GM23338 (cell line): ENCODE measurements around the gene WTIP. TPM values are rescaled to one million over a fixed set of nuclear protein-coding genes. Genes with fewer than 3 reads are reported as not detected.
"Not testable (repeated sequence)": the region's sequence is repeated elsewhere in the genome, so short reads cannot be mapped to it uniquely, and the experiment has no call there.

ENCODE experiments used
- ATAC-seq: fragments of 200-7000 bp; cut with Tn5 transposase; 3 replicates; pipeline ENCODE4 v1.9.1; 2020
- DNase-seq: peaks from one replicate; pipeline ENCODE4 v3.0.0-alpha.2; 2015; ENCODE audit warnings: low spot score
- H2AFZ ChIP-seq: fragments of 200-600 bp; sonication (generic); 2 replicates; pipeline ENCODE4 v1.8.0; 2016; ENCODE audit warnings: antibody characterized with exemption, mild to moderate bottlenecking, moderate library complexity
- H3F3A ChIP-seq: fragments of 200-600 bp; sonication (generic); replicated peaks from 2 replicates; pipeline ENCODE4 v1.8.0; 2017; ENCODE audit warnings: antibody characterized with exemption, mixed run types, low read depth
- H3K27ac ChIP-seq: fragments of 200-600 bp; sonication (generic); 2 replicates; pipeline ENCODE4 v1.6.1; 2016; ENCODE audit warnings: low read depth
- H3K27me3 ChIP-seq: fragments of 200-600 bp; sonication (generic); 2 replicates; pipeline ENCODE4 v1.8.0; 2016; ENCODE audit warnings: mild to moderate bottlenecking, mixed run types, moderate library complexity; ENCODE audit not compliant: insufficient read depth
- H3K36me3 ChIP-seq: fragments of 200-600 bp; sonication (generic); 2 replicates; pipeline ENCODE4 v1.8.0; 2016; ENCODE audit warnings: mild to moderate bottlenecking; ENCODE audit not compliant: insufficient read depth
- H3K4me1 ChIP-seq: fragments of 200-600 bp; sonication (generic); 2 replicates; pipeline ENCODE4 v1.8.0; 2016; ENCODE audit warnings: mild to moderate bottlenecking, moderate library complexity; ENCODE audit not compliant: insufficient read depth
- H3K4me2 ChIP-seq: fragments of 200-600 bp; sonication (generic); 2 replicates; pipeline ENCODE4 v1.7.1; 2017; ENCODE audit warnings: mixed run types
- H3K4me3 ChIP-seq: fragments of 200-600 bp; sonication (generic); 2 replicates; pipeline ENCODE4 v1.6.1; 2016; ENCODE audit warnings: mixed run types
- H3K79me2 ChIP-seq: fragments of 200-600 bp; sonication (generic); replicated peaks from 2 replicates; pipeline ENCODE4 v1.8.0; 2017; ENCODE audit warnings: mild to moderate bottlenecking; ENCODE audit not compliant: insufficient read depth
- H3K9me2 ChIP-seq: fragments of 200-600 bp; sonication (generic); 2 replicates; pipeline ENCODE4 v1.8.0; 2017; ENCODE audit not compliant: insufficient read depth
- H4K20me1 ChIP-seq: fragments of 200-600 bp; sonication (generic); replicated peaks from 2 replicates; pipeline ENCODE4 v1.8.0; 2017; ENCODE audit warnings: mild to moderate bottlenecking; ENCODE audit not compliant: insufficient read depth
- H3K27ac Mint-ChIP-seq: 2 replicates; pipeline ENCODE4 v1.8.0; 2020; ENCODE audit warnings: inconsistent platforms, mild to moderate bottlenecking, moderate library complexity, mixed read lengths
- H3K27me3 Mint-ChIP-seq: 3 replicates; pipeline ENCODE4 v1.8.0; 2022; ENCODE audit warnings: low read depth, mild to moderate bottlenecking, moderate library complexity, mixed read lengths, inconsistent platforms; ENCODE audit not compliant: insufficient read depth, poor library complexity
- H3K36me3 Mint-ChIP-seq: 3 replicates; pipeline ENCODE4 v1.8.0; 2021; ENCODE audit warnings: low read depth, mild to moderate bottlenecking, inconsistent platforms, moderate library complexity, mixed read lengths
- H3K4me1 Mint-ChIP-seq: 3 replicates; pipeline ENCODE4 v1.8.0; 2020; ENCODE audit warnings: mild to moderate bottlenecking, inconsistent platforms, mixed read lengths
- H3K4me3 Mint-ChIP-seq: 3 replicates; pipeline ENCODE4 v1.8.0; 2021; ENCODE audit warnings: moderate library complexity, mild to moderate bottlenecking, inconsistent platforms, mixed read lengths
- H3K9me3 Mint-ChIP-seq: 3 replicates; pipeline ENCODE4 v1.8.0; 2020; ENCODE audit warnings: moderate library complexity, mild to moderate bottlenecking, inconsistent platforms, mixed read lengths
- CREB1 ChIP-seq: fragments of 250-450 bp; sonication (Bioruptor Pico); IDR thresholded peaks from 2 replicates; pipeline ENCODE4 v1.5.0; 2020; ENCODE audit warnings: low read depth, mild to moderate bottlenecking, moderate library complexity
- CTCF ChIP-seq, 2 experiments: fragments of 200-600 bp in 1 of 2; sonication (generic) in 1 of 2; conservative IDR thresholded peaks; 2 replicates each; pipeline versions ENCODE4 v1.5.1 to v1.6.1; 2016 to 2017; ENCODE audit warnings: antibody characterized with exemption in 2 of 2, low read depth in 2 of 2, mild to moderate bottlenecking in 2 of 2, moderate library complexity in 1 of 2
- EZH2 ChIP-seq: fragments of 200-600 bp; sonication (generic); IDR thresholded peaks from one replicate; pipeline ENCODE4 v1.8.0; 2017; ENCODE audit warnings: antibody characterized with exemption, mild to moderate bottlenecking, low read depth; ENCODE audit not compliant: unreplicated experiment
- EZH2phosphoT487 ChIP-seq: fragments of 200-600 bp; sonication (generic); IDR thresholded peaks from one replicate; pipeline ENCODE4 v1.8.1; 2018; ENCODE audit warnings: antibody characterized with exemption; ENCODE audit not compliant: unreplicated experiment
- REST ChIP-seq: IDR thresholded peaks from one replicate; pipeline ENCODE4 v1.6.1; 2018; ENCODE audit warnings: antibody characterized with exemption; ENCODE audit not compliant: unreplicated experiment
- STAT1 ChIP-seq: IDR thresholded peaks from one replicate; pipeline ENCODE4 v1.6.1; 2016; ENCODE audit warnings: antibody characterized with exemption; ENCODE audit not compliant: unreplicated experiment
- ZNF114 ChIP-seq: fragments of 250-450 bp; sonication (Bioruptor Pico); IDR thresholded peaks from 2 replicates; pipeline ENCODE4 v1.5.0; 2020; ENCODE audit warnings: mild to moderate bottlenecking, moderate library complexity
- ZNF331 ChIP-seq: fragments of 250-450 bp; sonication (Bioruptor Pico); IDR thresholded peaks from 2 replicates; pipeline ENCODE4 v1.5.0; 2020; ENCODE audit warnings: low read depth, mild to moderate bottlenecking, moderate library complexity
- polyA plus RNA-seq: library from polyadenylated mRNA; unstranded; fragments of >200 nt; fragmentation: Nextera tagmentation; extraction: Ambion mirVana; gene quantifications from 2 replicates; pipeline ENCODE4 v1.2.1, GENCODE V29; 2016
- total RNA-seq: library from RNA; depleted of rRNA; stranded (reverse); fragments of >200 nt; shearing (Covaris generic); gene quantifications from 2 replicates; pipeline ENCODE4 v1.2.3, GENCODE V29; 2014
- TF ChIP-seq, protein P1 (sequence below): IDR thresholded peaks from 2 replicates; pipeline ENCODE4 v1.6.1; 2016; ENCODE audit warnings: antibody characterized with exemption

Gene WTIP
- total and polyA plus RNA-seq, 2 experiments from 2014 or later: 0.47 to 8.9 TPM

- Histone ChIP-seq H3K27ac (no peak overlapping the region), H3K4me1 (no peaks in the 10 kb centered on the region), H3K4me2 (no peak overlapping the region), H3K36me3 (peaks cover 63% of the 10 kb centered on the region), H3K4me3 (no peak overlapping the region), H2AFZ (no peak overlapping the region), H3K27me3 (no peaks in the 10 kb centered on the region), H3K9me2 (no peaks in the 10 kb centered on the region), H3K79me2 (peaks cover 12% of the 10 kb centered on the region; the same call in 1 of the 2 replicates), H3F3A (peaks cover 13% of the 10 kb centered on the region; the same call in 1 of the 2 replicates), H4K20me1 (peaks cover 32% of the 10 kb centered on the region)
- no peak for TF ChIP-seq ZNF114
- no peak for TF ChIP-seq CTCF (conservative IDR thresholded peaks at IDR 0.05; ENCODE audit: low read depth in 2 of 2)
- no peak for TF ChIP-seq ZNF331 (CRISPR knock-in tag)
- TF ChIP-seq CREB1 (CRISPR knock-in tag): no peak
- TF ChIP-seq, protein P1, sequence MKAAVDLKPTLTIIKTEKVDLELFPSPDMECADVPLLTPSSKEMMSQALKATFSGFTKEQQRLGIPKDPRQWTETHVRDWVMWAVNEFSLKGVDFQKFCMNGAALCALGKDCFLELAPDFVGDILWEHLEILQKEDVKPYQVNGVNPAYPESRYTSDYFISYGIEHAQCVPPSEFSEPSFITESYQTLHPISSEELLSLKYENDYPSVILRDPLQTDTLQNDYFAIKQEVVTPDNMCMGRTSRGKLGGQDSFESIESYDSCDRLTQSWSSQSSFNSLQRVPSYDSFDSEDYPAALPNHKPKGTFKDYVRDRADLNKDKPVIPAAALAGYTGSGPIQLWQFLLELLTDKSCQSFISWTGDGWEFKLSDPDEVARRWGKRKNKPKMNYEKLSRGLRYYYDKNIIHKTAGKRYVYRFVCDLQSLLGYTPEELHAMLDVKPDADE: no peak
- no peak for TF ChIP-seq STAT1
- TF ChIP-seq EZH2phosphoT487: no peak
- no peak for TF ChIP-seq EZH2
- no peak for TF ChIP-seq REST
- peaks cover 91% of the 10 kb centered on the region for H3K36me3 Mint-ChIP-seq
- peaks cover 9% of the 10 kb centered on the region; the same call in 2 of the 3 replicates for H3K4me1 Mint-ChIP-seq
- H3K4me3 Mint-ChIP-seq: no peak overlapping the region
- ATAC-seq: no peak
- DNase-seq: no peak
- H3K9me3 Mint-ChIP-seq: no peaks in the 10 kb centered on the region
- H3K27me3 Mint-ChIP-seq: peaks cover 4% of the 10 kb centered on the region
- H3K27ac Mint-ChIP-seq: no peak overlapping the region
Observed at GRCh38 chr19:34468409-34468808, 13.1 kb upstream of the WTIP start.

DNA sequence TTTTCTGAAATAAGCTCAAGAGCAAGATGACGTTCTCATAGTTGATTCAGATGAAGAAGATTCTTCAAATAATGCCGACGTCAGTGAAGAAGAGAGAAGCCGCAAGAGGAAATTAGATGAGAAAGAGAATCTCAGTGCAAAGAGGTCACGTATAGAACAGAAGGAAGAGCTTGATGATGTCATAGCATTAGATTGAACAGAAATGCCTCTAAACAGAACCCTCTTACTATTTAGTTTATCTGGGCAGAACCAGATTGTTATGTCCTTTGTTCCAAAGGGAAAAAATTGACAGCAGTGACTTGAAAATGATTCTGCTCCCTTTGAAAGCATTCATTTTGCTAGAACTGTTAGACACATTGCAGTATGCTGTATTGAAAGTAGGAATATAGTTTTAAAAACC is 12.5 kb upstream of the WTIP start:
- H3K36me3 ChIP-seq: peaks cover 57% of the 10 kb centered on the region
- not testable (repeated sequence) for H3K27ac Mint-ChIP-seq

More for the DNA sequence above, 12.5 kb upstream of the WTIP start:
- H3K79me2 ChIP-seq, H2AFZ ChIP-seq, ATAC-seq, H3K9me3 Mint-ChIP-seq, H3K4me1 ChIP-seq, H3K4me2 ChIP-seq, H3K9me2 ChIP-seq, H3K27me3 Mint-ChIP-seq, H3K27ac ChIP-seq, H3K27me3 ChIP-seq, H3K4me3 Mint-ChIP-seq, DNase-seq, H3K4me3 ChIP-seq, H3K4me1 Mint-ChIP-seq: not testable (repeated sequence)
- peaks cover 88% of the 10 kb centered on the region for H3K36me3 Mint-ChIP-seq
- H4K20me1 ChIP-seq: peaks cover 27% of the 10 kb centered on the region
- H3F3A ChIP-seq: peaks cover 13% of the 10 kb centered on the region; the same call in 1 of the 2 replicates
